GM23338 (cell line): Measurements from ENCODE around the gene DUSP3. TPM values are rescaled to one million over a fixed set of nuclear protein-coding genes. Genes with fewer than 3 reads are reported as not detected.

Experiments
- ATAC-seq: fragments of 200-7000 bp; cut with Tn5 transposase; 3 replicates; pipeline ENCODE4 v1.9.1; 2020
- DNase-seq: peaks from one replicate; pipeline ENCODE4 v3.0.0-alpha.2; 2015; ENCODE audit warnings: low spot score
- H2AFZ ChIP-seq: fragments of 200-600 bp; sonication (generic); 2 replicates; pipeline ENCODE4 v1.8.0; 2016; ENCODE audit warnings: antibody characterized with exemption, mild to moderate bottlenecking, moderate library complexity
- H3F3A ChIP-seq: fragments of 200-600 bp; sonication (generic); replicated peaks from 2 replicates; pipeline ENCODE4 v1.8.0; 2017; ENCODE audit warnings: antibody characterized with exemption, mixed run types, low read depth
- H3K27ac ChIP-seq: fragments of 200-600 bp; sonication (generic); 2 replicates; pipeline ENCODE4 v1.6.1; 2016; ENCODE audit warnings: low read depth
- H3K27me3 ChIP-seq: fragments of 200-600 bp; sonication (generic); 2 replicates; pipeline ENCODE4 v1.8.0; 2016; ENCODE audit warnings: mild to moderate bottlenecking, mixed run types, moderate library complexity; ENCODE audit not compliant: insufficient read depth
- H3K36me3 ChIP-seq: fragments of 200-600 bp; sonication (generic); 2 replicates; pipeline ENCODE4 v1.8.0; 2016; ENCODE audit warnings: mild to moderate bottlenecking; ENCODE audit not compliant: insufficient read depth
- H3K4me1 ChIP-seq: fragments of 200-600 bp; sonication (generic); 2 replicates; pipeline ENCODE4 v1.8.0; 2016; ENCODE audit warnings: mild to moderate bottlenecking, moderate library complexity; ENCODE audit not compliant: insufficient read depth
- H3K4me2 ChIP-seq: fragments of 200-600 bp; sonication (generic); 2 replicates; pipeline ENCODE4 v1.7.1; 2017; ENCODE audit warnings: mixed run types
- H3K4me3 ChIP-seq: fragments of 200-600 bp; sonication (generic); 2 replicates; pipeline ENCODE4 v1.6.1; 2016; ENCODE audit warnings: mixed run types
- H3K79me2 ChIP-seq: fragments of 200-600 bp; sonication (generic); replicated peaks from 2 replicates; pipeline ENCODE4 v1.8.0; 2017; ENCODE audit warnings: mild to moderate bottlenecking; ENCODE audit not compliant: insufficient read depth
- H3K9me2 ChIP-seq: fragments of 200-600 bp; sonication (generic); 2 replicates; pipeline ENCODE4 v1.8.0; 2017; ENCODE audit not compliant: insufficient read depth
- H4K20me1 ChIP-seq: fragments of 200-600 bp; sonication (generic); replicated peaks from 2 replicates; pipeline ENCODE4 v1.8.0; 2017; ENCODE audit warnings: mild to moderate bottlenecking; ENCODE audit not compliant: insufficient read depth
- H3K27ac Mint-ChIP-seq: 2 replicates; pipeline ENCODE4 v1.8.0; 2020; ENCODE audit warnings: inconsistent platforms, mild to moderate bottlenecking, moderate library complexity, mixed read lengths
- H3K27me3 Mint-ChIP-seq: 3 replicates; pipeline ENCODE4 v1.8.0; 2022; ENCODE audit warnings: low read depth, mild to moderate bottlenecking, moderate library complexity, mixed read lengths, inconsistent platforms; ENCODE audit not compliant: insufficient read depth, poor library complexity
- H3K36me3 Mint-ChIP-seq: 3 replicates; pipeline ENCODE4 v1.8.0; 2021; ENCODE audit warnings: low read depth, mild to moderate bottlenecking, inconsistent platforms, moderate library complexity, mixed read lengths
- H3K4me1 Mint-ChIP-seq: 3 replicates; pipeline ENCODE4 v1.8.0; 2020; ENCODE audit warnings: mild to moderate bottlenecking, inconsistent platforms, mixed read lengths
- H3K4me3 Mint-ChIP-seq: 3 replicates; pipeline ENCODE4 v1.8.0; 2021; ENCODE audit warnings: moderate library complexity, mild to moderate bottlenecking, inconsistent platforms, mixed read lengths
- H3K9me3 Mint-ChIP-seq: 3 replicates; pipeline ENCODE4 v1.8.0; 2020; ENCODE audit warnings: moderate library complexity, mild to moderate bottlenecking, inconsistent platforms, mixed read lengths
- CREB1 ChIP-seq: fragments of 250-450 bp; sonication (Bioruptor Pico); IDR thresholded peaks from 2 replicates; pipeline ENCODE4 v1.5.0; 2020; ENCODE audit warnings: low read depth, mild to moderate bottlenecking, moderate library complexity
- CTCF ChIP-seq, 2 experiments: fragments of 200-600 bp in 1 of 2; sonication (generic) in 1 of 2; conservative IDR thresholded peaks; 2 replicates each; pipeline versions ENCODE4 v1.5.1 to v1.6.1; 2016 to 2017; ENCODE audit warnings: antibody characterized with exemption in 2 of 2, low read depth in 2 of 2, mild to moderate bottlenecking in 2 of 2, moderate library complexity in 1 of 2
- EZH2 ChIP-seq: fragments of 200-600 bp; sonication (generic); IDR thresholded peaks from one replicate; pipeline ENCODE4 v1.8.0; 2017; ENCODE audit warnings: antibody characterized with exemption, mild to moderate bottlenecking, low read depth; ENCODE audit not compliant: unreplicated experiment
- JUNB ChIP-seq: IDR thresholded peaks from one replicate; pipeline ENCODE4 v1.6.1; 2016; ENCODE audit warnings: antibody characterized with exemption; ENCODE audit not compliant: unreplicated experiment
- NANOG ChIP-seq: IDR thresholded peaks from 2 replicates; pipeline ENCODE4 v1.6.1; 2016; ENCODE audit warnings: antibody characterized with exemption, borderline replicate concordance
- POLR2AphosphoS5 ChIP-seq: IDR thresholded peaks from 2 replicates; pipeline ENCODE4 v1.6.1; 2016; ENCODE audit warnings: antibody characterized with exemption, low read depth
- ZNF114 ChIP-seq: fragments of 250-450 bp; sonication (Bioruptor Pico); IDR thresholded peaks from 2 replicates; pipeline ENCODE4 v1.5.0; 2020; ENCODE audit warnings: mild to moderate bottlenecking, moderate library complexity
- ZNF331 ChIP-seq: fragments of 250-450 bp; sonication (Bioruptor Pico); IDR thresholded peaks from 2 replicates; pipeline ENCODE4 v1.5.0; 2020; ENCODE audit warnings: low read depth, mild to moderate bottlenecking, moderate library complexity
- polyA plus RNA-seq: library from polyadenylated mRNA; unstranded; fragments of >200 nt; fragmentation: Nextera tagmentation; extraction: Ambion mirVana; gene quantifications from 2 replicates; pipeline ENCODE4 v1.2.1, GENCODE V29; 2016
- total RNA-seq: library from RNA; depleted of rRNA; stranded (reverse); fragments of >200 nt; shearing (Covaris generic); gene quantifications from 2 replicates; pipeline ENCODE4 v1.2.3, GENCODE V29; 2014
- TF ChIP-seq, protein P1 (sequence below): IDR thresholded peaks from one replicate; pipeline ENCODE4 v1.6.1; 2018; ENCODE audit warnings: antibody characterized with exemption; ENCODE audit not compliant: unreplicated experiment
- TF ChIP-seq, protein P2 (sequence below): IDR thresholded peaks from 2 replicates; pipeline ENCODE4 v1.6.1; 2016; ENCODE audit warnings: antibody characterized with exemption

DUSP3 gene
- total and polyA plus RNA-seq, 2 experiments from 2014 or later = 14.7 to 22.1 TPM

DNA sequence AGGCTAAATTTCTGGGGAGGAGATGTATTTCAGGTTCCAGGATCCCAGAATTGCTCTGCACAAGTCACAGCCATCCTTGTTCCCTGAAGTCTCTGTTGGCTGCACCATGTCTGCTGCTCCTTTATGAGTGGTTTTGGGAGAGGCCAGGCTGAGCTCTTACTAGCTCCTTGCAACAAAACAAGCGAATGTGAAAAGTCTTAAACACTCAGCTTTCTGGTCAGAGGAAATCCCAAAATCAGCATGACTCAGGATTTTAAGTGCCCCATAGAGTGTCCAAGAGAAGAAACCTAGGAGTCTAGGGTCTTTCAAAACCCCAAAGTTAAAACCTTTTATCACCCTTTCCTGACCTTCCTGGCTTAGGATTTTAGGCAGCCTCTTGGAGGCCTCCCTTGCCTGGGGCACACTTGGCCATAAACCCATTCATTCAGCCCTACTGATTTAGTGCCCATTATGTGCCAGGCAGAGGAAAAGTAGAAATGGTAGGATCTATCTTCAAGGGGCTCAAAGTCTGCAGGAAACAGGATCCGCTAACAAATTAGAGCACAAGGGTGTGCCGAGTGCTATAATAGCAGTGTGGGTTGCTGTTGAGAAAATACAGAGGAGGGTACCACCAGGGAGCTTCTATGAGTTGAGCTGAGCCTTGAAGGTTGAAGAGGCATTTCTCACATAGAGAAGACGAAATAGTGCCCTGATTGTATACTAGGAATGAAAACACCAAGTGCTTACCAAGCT, 57.1 kb downstream of the DUSP3 start (continued):
- TF ChIP-seq CTCF (conservative IDR thresholded peaks at IDR 0.05; ENCODE audit: low read depth in 2 of 2) (no peak), ZNF331 (CRISPR knock-in tag) (no peak), ZNF114 (CRISPR knock-in tag) (no peak)

DNA sequence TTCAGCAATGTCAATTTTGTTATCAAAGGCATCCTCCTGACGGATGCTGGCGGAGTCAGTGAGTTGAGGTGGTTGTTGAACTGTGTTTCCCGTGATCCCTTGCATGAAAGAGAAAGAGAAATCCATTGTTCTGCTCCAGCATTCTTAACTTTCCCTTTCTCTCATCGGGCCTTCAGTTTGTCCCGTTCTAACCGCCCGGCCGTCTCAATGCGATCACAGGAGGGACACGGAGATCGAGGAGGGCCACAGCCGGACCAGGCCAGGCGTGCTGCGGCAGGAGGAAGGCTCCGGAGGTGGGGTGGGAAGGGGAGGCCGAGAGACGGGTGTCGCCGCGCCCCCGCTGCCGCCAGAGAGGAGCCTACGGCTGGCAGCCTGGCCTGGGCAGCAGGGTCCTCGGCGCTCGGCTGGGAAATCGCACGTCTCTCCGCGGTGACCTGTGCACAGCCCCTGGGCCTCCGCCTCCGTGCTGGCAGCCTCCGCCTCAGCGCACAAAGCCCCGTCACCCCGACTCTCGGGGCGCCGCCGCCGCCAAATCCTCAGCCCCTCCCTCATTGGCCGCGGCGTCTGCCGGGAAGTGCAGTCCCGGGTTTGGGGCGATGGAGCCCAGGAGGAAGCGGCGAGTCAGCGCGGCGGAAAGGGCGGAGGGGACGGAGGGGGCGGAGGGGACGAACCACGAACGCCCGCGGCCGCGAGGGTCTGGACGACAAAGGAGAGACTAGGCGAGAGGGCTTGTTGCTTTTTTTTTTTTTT, 58.3 kb downstream of the DUSP3 start:
- no peaks in the 10 kb centered on the region for H3K9me2 ChIP-seq
- peak overlapping the region; percentile 77 for H3K27ac Mint-ChIP-seq
- H4K20me1 ChIP-seq = no peaks in the 10 kb centered on the region
- H3K4me3 Mint-ChIP-seq = peak overlapping the region; percentile 74
- H3K27me3 Mint-ChIP-seq = peaks cover 9% of the 10 kb centered on the region
- TF ChIP-seq POLR2AphosphoS5 = peak; percentile 93
- no peak for TF ChIP-seq EZH2
- peak; percentile 65; the same call in 1 of the 2 replicates for TF ChIP-seq CREB1 (CRISPR knock-in tag)
- no peak for TF ChIP-seq NANOG
- TF ChIP-seq, protein P1, sequence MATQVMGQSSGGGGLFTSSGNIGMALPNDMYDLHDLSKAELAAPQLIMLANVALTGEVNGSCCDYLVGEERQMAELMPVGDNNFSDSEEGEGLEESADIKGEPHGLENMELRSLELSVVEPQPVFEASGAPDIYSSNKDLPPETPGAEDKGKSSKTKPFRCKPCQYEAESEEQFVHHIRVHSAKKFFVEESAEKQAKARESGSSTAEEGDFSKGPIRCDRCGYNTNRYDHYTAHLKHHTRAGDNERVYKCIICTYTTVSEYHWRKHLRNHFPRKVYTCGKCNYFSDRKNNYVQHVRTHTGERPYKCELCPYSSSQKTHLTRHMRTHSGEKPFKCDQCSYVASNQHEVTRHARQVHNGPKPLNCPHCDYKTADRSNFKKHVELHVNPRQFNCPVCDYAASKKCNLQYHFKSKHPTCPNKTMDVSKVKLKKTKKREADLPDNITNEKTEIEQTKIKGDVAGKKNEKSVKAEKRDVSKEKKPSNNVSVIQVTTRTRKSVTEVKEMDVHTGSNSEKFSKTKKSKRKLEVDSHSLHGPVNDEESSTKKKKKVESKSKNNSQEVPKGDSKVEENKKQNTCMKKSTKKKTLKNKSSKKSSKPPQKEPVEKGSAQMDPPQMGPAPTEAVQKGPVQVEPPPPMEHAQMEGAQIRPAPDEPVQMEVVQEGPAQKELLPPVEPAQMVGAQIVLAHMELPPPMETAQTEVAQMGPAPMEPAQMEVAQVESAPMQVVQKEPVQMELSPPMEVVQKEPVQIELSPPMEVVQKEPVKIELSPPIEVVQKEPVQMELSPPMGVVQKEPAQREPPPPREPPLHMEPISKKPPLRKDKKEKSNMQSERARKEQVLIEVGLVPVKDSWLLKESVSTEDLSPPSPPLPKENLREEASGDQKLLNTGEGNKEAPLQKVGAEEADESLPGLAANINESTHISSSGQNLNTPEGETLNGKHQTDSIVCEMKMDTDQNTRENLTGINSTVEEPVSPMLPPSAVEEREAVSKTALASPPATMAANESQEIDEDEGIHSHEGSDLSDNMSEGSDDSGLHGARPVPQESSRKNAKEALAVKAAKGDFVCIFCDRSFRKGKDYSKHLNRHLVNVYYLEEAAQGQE = no peak
- TF ChIP-seq, protein P2, sequence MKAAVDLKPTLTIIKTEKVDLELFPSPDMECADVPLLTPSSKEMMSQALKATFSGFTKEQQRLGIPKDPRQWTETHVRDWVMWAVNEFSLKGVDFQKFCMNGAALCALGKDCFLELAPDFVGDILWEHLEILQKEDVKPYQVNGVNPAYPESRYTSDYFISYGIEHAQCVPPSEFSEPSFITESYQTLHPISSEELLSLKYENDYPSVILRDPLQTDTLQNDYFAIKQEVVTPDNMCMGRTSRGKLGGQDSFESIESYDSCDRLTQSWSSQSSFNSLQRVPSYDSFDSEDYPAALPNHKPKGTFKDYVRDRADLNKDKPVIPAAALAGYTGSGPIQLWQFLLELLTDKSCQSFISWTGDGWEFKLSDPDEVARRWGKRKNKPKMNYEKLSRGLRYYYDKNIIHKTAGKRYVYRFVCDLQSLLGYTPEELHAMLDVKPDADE = peak; percentile 58; the same call in 1 of the 2 replicates
- TF ChIP-seq JUNB = no peak
- no peaks in the 10 kb centered on the region for H3K36me3 ChIP-seq
- H3K27me3 ChIP-seq = peaks cover 19% of the 10 kb centered on the region
- H2AFZ ChIP-seq = peak overlapping the region; percentile 94; the same call in 1 of the 2 replicates
- DNase-seq (peak; percentile 83), ATAC-seq (peak; percentile 93)
- no peaks in the 10 kb centered on the region for H3K36me3 Mint-ChIP-seq
- H3K4me1 ChIP-seq = peaks cover 27% of the 10 kb centered on the region
- peaks cover 28% of the 10 kb centered on the region for H3K4me1 Mint-ChIP-seq
- H3F3A ChIP-seq = peaks cover 12% of the 10 kb centered on the region
- no peaks in the 10 kb centered on the region for H3K79me2 ChIP-seq
- peak overlapping the region; percentile 90 for H3K4me2 ChIP-seq
- peak overlapping the region; percentile 73 for H3K4me3 ChIP-seq
- H3K9me3 Mint-ChIP-seq = no peaks in the 10 kb centered on the region; the same call in 2 of the 3 replicates
- peak overlapping the region; percentile 80; the same call in 1 of the 2 replicates for H3K27ac ChIP-seq
